Nucleus accumbens (tissue), 56 donors: ENCODE measurements around the gene CACNA2D2.
A peak's percentile ranks its signal among the peaks of the same experiment; 100 is the strongest.

Source experiments
- DNase-seq, 56 donors: peaks; one replicate each; lab custom pipeline; 2025; lab: John Stamatoyannopoulos, UW

The CACNA2D2 gene

DNA sequence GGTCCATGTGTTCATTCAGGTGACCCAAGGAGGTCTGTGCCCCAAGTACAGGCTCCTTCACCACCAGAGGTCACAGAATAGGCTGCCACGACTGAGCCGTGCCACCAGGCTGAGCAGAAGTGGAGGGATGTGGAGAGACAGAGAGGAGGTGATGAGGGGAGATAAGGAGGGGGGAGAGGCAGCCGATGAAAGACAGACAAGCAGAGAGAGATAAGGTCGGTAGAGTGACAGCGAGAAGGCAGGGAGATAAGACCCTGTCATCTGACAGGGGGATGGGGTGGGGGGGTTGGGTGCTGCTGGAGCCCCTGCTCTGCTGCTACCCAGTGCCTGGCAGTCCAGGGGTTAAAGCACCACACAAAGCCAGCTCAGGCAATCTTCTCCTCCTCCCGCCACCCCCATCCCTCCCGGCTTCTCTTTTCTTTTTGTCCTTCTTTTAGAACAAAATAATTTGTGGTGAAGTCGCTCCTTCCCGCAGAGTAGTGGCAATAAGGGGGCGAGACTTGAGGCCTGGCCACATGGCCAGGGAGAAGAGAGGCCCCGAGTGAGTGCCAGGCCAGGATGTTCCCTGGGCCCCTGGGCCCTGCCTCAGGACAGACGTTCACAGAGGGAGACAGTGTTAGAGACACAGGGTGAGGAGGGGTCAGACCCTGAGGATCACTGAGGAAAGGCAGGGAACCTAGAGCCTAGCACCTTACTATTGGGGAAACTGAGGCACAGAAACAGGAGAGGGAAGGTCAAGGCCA is 67.9 kb downstream of the CACNA2D2 start:
- peak in 1 of 56 donors; percentile 8 for DNase-seq

DNA sequence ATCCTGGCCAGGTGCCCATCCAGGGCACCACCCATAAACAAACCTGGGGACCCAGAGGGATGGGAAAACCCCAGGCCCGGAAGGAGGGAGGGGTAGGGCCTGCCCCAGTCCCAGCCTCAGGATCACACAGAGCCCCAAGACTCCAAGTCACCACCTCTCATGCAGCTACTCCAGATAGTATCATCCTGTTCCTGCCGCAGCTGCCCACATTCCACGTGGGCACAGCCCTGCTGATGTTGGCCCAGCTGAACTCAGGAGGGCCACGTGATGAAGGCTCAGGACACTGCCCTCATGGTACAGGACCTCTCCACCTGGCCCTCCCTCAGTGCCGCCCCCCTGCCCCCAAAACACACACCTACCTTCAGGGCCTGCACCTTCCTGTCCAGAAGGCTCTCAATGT is 69.5 kb downstream of the CACNA2D2 start:
- DNase-seq: no peak

DNA sequence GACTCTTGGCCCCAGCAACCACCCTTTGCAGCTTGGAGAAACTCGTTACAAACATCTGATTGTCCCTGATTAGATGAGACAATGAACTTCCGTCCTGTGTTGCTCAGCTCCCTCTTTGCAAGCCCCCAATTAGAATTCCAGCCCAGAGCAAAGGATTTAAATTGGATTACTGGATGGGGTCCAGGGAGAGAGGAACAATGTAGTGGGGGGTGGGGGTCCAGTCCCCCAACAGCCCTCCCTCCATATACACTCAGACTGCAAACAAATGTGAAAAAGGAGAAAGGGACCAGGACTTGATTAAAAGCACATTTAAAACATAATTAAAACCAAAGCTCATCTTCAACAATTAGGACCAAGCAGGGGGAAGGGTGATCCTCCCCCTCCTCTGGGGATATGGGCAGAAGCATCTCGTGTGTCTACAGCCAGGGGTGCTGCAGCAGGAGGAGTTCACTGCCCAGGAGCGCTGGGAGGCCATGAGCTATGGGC is 72.4 kb downstream of the CACNA2D2 start:
- DNase-seq: peak in 3 of 56 donors; percentile 13 to 23 (median 14)

DNA sequence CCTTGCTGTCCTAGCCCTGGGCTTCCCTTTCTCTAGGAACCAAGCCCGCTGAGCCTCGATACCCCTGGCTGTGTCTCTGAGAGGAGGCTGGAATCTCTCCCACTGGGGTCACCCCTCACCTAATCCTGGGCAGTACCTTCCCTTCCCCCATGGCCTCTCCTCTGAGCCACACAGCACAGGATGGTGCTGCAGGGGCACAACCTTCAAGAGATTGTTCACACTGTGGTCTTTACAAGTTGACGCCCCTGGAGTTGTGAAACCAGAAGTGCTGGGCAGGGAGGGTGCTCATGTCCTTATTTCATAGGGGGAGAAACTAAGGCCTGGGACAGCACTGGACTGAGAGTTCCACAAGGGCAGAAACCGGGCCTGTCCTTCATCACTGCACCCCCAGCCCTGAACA is 73.2 kb downstream of the CACNA2D2 start:
- DNase-seq: no peak

DNA sequence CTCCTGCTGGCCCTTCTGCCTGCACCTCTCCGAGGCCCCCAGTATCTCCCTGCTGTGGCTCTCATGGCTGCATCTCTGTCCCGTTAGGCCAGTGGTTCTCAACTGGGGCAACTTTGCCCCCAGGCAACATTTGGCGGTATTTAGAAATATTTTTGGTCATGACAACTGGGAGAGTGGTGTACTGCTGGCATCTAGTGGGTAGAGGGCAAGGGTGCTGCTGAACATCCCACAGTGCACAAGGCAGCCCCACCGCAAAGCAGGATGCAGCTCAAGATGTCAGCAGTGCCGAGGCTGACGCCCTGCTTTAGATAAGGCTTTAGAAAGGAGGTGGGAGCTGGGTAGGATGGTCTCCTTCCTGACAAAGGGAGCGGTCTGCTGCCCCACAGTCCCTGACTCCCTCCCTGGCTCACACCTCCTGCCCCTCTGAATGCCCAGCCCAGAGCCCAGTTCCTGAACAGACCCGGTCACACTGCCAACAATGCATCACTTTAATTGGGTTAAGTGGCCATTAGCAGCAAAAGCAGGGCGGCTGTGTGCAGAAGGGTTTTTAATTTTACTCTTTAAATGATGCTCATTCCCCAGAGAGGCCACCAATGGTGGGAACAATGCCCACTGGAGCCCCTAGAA is 75.3 kb downstream of the CACNA2D2 start:
- DNase-seq: peak in 4 of 56 donors; percentile 11 to 27 (median 20)

DNA sequence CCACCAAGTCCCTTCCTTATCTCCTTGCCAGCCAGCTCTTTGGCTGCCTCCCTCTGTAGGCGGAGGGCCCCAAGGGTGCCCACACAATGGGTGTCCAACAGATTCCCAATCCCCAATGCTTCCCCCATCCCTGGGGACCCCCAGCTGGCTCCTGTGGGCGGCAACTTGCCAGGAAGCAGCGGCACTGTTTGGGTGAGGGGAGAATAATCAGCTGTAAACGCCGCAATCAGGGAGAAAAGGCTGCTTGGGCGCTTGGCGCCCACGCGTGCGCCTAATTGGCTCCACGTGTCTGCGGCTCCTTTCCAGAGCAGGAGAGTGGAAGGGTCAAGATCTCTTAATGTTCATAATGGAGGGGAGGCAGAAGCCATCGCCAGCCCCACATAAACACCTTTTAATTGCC is 76.2 kb downstream of the CACNA2D2 start:
- DNase-seq: no peak

DNA sequence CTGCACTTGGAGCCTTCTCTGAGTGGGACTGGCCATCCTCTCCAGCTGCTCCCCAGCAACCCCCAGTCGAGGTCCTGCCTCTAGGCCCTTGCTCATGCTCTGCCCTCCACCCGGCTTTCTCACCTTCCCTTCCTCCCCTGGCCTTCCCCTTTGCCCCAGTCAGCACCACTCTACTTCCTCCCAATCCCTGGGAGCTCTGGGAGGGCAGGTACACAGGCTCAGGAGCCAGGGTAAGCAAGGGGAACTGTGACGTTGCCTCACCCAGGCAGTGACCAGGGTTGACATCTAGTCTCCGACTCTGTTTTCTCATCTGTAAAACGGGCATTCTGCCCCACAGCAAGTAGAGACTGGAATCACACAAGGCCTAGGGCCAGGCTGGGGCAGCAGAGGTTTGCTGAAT is 77.5 kb downstream of the CACNA2D2 start:
- DNase-seq: no peak

DNA sequence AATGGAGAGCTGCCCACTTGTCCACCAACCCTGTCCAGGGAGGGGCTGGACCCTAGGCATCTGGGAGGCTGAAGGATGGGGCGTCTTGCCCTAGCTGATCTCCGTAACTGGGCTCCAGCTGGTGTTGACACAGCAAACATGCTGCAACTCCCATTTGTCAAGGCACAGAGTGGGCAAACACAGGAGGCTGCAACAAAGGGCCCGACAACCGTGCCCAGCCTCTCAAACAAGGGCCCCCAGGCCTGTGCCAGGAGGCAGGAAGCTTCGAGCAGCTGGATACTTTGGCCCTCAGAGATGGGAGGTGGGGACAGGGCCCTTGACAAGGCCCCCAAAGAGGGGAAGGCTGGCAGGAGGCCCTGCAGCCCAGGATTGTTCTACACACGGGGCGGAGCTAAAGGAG is 79.9 kb downstream of the CACNA2D2 start:
- peak in 22 of 56 donors; percentile 3 to 54 (median 17) for DNase-seq

DNA sequence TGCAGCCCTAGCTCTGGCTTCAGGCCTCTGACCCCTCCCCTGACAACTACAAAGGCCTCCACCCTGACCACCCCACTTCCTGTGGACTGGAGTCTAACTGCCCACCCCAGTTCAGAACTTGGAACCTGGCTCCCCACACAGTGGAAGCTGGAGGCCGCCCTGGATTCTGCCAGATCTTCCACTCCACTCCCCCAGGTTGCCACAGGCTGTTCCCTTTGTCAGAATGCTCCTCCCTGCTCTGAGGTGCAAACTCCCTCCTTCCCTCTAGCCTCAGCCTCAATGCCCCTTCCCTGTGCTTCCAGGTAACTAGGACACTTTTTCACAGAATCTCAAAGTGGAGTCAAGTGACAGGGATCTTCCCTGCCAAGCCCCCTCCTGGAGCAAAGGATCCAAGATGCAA is 81.3 kb downstream of the CACNA2D2 start:
- DNase-seq: no peak

DNA sequence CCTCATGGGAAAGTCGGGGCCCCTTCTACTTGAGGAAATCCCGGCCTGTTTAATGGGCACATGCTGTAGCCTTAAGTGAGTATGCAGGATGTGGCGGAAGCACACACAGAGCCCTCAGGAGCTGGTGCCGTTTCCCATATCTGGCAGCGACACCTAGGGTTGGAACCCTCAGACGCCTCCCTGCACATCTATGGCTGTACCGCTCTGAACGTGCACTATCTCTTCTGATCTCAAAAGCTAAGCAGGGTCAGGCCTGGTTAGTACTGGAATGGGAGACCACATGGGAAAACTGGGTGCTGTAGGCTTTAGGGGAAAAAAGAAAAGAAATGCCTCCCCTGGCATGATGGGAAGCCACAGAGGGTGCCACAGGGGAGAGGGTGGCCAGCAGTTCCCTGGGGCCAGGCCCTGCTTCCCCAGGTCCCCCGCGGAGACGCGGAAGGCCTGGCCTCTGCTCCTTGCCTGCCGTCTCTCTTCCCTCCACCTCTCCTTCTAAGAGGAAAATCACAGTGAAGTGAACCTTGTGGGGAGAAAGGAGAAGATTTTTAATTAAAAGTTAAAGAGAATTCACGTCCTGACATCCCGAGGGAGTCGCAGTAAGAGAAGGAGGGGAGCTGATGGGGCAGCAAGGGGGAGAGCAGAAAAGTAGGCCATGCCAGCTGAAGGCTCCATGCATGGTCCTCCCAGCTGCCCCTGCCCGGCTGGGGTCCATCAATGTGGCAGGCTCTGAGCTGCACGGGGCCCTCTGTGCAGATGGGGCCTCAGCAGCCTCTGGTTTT is 83.7 kb downstream of the CACNA2D2 start:
- DNase-seq: no peak

DNA sequence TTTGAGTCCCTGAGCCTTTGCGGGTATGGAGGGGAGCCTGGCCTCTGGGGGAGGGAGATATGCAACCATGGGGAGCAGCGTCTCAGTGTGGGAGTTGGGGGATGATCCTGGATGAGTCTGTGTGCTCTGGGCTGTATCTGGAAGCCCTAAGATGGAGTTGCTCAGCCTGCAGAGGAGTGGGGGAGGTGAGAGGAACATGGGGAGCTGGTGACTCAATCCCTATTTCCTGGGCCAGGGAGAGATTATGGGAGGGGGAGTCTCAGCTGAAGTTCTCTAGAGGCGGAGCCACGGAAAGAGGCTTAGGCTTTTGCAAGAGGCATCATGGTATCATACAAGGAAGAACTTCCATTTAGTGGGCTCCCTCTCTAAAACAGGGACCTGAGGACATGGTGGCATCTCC is 84.6 kb downstream of the CACNA2D2 start:
- peak in 32 of 56 donors; percentile 8 to 73 (median 42) for DNase-seq

DNA sequence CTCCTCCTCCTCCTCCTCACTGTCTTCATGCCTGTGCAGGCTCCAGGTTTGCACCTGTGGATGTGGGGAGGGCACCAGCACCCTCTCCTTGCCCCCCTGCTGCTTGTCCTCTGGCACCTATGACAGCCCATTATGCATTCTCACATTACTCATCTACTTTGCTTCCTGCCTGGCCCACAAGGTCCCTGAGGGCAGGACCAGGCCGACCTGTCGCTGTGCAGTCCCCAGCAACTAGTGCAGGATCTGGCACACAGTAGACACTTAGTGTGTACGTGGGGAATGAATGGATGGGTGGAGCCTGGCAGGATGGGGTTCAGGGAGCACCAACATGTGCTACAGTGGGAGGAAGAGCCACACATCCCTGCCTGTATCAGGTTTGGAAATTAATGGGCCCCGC is 85.8 kb downstream of the CACNA2D2 start:
- no peak for DNase-seq

DNA sequence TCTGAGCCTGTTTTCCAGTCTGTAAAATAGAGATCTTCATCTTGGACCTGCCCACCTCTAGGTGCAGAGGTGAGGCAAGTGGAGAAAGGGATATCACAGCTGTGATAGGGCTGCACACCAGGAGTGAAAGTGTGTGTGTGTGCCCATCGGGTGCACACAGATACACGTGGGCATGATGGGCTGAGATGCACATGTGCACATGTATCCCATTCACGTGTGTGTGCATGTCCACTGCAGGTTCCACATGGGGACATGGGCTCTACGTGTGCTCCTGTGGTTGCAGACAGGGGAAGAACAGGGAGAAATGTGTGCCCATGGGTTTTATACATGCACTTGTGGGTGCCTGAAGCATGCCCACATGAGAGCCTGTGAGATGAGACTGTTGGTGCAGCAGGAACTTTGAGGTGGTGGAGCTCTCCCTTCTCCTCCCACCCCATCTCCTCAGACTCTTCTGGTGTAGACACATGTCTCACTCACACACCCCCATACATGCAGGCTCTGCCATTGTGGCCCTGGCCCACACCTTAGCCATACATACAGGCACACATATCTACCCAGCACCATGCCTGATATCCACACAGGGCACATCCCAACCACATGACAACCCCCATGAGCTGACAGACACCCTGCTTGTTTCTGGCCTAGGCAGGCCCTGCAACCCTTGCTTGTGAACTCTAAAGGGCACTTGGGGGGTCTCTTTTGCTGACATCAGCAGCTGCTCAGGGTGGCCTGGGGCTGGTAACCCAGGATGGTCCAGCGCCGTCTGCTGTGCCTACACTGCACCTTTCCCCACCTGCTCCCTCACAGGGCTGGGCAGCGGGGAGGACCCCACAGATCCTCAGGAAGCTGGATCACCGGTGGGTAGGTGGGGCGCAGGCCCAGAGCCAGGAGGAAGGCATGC is 86.4 kb downstream of the CACNA2D2 start:
- peak in 6 of 56 donors; percentile 4 to 26 (median 9) for DNase-seq

DNA sequence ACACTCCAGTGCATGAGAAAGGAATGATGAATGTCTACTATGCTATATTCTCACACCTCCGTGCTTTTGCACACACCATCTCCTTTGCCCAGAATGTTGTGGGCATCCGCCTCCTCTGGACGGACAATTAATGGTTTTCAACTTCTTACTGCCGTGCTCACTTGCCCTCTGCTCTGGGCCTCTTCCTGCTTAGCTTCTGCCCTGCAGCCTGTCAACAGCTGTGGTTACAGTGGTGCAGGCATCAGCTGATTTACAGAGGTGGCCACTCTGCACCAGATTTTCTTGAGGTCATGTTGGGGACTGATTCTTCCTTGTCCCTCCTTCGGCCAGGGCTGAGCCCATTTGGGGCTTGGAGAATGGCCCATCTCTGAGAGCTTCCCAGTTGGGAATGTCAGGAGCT is 87.6 kb downstream of the CACNA2D2 start:
- no peak for DNase-seq

DNA sequence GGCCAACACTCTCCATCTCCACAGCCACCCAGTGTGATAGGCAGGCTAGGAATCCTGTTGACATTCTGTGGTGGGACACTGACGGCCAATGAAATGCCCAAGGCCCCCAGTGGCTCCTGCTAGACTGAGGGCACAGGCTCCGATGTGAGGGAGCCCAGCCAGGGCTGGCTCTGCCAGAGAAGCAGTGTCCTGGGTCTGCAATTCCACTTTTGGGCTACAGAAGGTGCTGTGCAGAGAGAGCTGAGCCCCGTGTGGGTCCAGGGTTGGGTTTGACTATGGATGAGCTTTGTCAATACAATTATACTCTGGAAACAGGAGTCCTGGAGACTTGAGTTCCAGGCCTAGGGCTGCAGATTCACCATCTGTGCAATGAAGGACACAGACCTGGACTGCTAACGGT is 88.4 kb downstream of the CACNA2D2 start:
- no peak for DNase-seq

DNA sequence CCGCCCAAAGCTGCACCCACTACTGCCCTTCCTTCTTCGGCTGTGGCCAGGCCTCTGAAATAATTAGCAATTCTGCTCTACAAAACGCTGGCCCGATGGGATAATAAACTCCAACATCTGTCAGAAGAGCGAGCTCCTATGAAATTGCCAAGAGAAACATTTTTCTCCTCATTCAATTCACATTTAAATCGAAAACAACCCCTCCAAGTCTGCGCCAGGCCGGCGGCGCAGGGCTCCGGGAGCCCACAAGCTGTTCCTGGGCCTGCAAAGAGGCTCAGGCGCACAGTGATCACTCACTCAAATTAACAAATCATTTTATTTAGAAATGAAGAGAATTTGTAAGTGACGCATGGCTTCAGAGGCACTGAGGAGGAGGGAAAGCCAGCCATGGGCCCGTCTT is 88.8 kb downstream of the CACNA2D2 start:
- no peak for DNase-seq

DNA sequence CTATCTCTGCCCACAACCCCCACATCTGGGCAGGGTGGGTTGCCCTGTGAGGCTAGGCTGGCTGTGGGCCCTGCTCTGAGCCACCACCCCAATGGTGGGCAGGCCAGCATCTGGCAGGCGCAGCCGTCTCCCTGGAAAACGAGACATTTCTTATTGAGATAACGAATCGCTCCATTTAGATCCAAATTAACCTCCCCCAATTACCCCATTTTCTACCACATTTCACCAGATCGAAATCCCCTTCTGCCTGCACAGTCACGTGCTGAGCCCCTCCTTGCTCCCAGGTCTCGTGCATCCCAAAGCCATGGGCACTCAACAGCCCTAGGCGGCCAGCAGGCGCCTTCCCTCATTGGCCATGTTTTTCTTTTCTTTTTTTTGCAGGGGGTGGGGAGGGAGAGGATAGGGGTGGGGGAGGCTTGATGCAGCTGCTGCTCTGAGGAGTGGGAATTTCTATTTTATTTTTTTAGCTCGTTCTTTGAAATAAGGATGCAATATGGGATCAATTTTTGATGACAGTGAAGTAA is 91.1 kb downstream of the CACNA2D2 start:
- DNase-seq: no peak

DNA sequence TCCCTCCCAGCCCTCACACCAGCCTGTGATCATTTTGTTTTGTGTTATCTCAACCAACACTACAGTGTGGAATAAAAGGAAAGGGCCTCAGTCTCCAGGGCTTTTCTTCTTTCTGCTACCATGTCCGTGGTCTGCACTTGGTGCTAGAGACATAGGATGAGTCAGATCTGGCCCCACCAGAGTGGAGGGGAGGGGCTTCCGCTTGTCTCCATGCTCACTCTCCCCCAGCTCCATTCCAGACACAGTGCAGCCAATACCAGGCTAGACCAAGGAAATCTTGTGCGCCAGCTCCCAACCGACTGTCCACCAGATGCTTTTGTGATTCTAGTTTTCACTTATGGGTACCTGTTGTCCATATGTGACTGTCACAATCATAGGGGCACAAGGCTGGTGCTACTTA is 92.2 kb downstream of the CACNA2D2 start:
- DNase-seq: no peak

DNA sequence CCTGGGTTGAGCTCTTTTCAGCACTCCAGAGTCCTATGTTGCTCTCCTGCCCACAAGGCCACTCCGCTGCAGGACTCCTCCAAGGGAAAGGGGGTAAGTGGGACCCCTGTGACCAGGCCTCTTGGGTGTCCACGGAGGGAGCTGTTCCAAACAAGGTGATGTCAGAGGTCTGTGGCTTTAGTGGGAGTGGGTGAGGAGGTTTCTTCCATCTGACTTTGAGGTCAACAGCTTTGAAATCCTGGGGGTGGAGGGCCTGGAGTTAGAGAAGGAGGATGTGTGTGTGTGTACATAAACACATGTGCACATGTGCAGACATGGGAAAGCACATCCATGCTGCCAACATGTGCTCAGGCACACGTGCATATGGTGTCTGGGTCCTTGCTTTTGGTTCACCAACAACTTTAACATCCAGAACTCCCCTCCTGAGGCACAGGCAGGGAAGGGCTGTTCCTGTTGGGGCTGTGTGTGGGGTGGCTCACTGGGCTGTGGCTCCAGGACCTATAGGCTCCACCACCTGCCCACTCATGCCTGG is 92.8 kb downstream of the CACNA2D2 start:
- DNase-seq: no peak

DNA sequence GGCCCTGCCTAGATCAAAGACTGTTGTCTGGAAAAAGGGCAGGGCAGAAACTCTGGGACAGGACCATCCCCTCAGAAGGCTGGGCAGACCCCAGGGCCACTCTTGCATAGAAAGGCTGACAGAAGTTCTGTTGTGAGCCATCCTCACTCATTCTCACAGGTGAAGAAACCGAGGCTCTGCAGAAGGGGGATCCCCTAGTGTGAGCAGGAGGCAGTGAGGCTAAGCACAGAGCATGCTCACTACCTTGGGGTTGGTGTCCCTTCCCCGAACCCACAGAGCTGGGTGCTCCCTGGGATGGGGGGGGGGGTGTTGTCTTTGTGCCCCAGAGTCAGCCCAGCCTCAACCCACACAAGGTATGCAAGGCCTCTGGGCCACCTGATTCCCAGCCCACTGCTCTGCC is 93.2 kb downstream of the CACNA2D2 start:
- no peak for DNase-seq
